GM19463 (cell line): ENCODE data around the gene RTN4RL1.
"Not testable (repeated sequence)": the region's sequence is repeated elsewhere in the genome, so short reads cannot be mapped to it uniquely, and the experiment has no call there.

Source experiments
- ATAC-seq: cut with Tn5 transposase; IDR thresholded peaks from one replicate; pipeline ENCODE4 v1.9.1; 2021; ENCODE audit warnings: mild to moderate bottlenecking, moderate library complexity; ENCODE audit not compliant: unreplicated experiment

RTN4RL1 gene

DNA sequence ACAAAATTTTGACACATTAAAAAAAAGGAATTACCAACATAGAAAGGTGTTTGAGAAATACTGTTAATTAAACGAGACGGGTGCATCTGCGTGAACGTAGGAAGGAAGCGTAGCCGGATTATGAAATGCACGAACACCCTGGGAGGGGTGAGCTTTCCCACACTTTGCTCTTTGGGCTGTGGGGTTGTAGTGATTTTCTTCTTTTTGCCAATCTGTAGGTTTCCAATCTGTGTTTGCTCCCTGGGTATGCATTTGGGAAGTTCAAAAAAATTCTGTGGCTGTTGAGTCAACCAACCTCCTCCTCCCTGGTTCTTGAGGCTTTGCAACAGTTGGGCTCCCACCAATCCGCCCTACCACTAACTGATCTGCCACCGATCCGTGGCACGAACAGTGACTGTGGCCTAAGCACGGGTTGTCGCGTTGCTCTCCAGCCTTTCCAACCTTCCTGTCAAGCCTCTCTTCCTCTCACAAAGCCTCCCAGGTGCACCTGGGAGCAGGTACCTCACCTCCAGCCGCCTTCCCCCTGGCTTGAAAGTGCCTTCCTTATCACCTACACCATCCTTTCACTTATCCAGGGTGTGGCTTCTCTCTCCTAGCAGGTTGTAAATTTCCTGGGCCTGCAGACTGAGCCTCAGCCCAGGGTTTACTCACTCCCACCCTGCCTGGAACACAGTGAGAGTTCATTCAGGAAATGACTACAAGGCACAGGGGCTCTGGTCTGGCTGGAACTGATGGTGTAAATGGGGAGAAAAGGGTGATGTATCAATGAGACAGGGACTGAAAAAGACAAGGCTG is 16.6 kb downstream of the RTN4RL1 start:
- no peak for ATAC-seq

DNA sequence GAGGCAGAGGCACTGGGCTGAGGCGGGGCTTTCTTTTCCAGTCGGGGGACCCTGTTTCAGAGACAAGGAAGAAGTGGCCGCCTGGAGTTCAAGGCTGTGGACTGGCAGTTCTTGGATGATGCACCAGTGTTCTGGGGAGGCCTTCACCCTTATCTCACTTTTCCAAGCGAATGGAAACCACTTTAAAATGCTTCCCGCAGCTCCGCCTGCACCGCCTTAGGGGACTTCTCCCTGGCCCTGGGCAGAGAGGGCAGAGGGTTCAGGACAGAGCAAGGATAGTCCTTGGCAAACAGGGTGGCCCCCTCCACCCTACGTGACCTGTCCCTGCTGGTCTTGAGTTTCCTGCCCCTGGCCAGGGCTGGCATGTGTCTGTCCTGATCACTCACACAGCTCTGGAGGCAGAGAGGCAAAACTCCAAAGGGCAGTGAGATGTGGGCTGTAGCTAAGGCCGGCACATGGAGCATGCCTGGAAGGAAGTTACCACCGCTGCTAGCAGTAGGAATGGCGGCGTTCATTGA is 20.6 kb downstream of the RTN4RL1 start:
- no peak for ATAC-seq

DNA sequence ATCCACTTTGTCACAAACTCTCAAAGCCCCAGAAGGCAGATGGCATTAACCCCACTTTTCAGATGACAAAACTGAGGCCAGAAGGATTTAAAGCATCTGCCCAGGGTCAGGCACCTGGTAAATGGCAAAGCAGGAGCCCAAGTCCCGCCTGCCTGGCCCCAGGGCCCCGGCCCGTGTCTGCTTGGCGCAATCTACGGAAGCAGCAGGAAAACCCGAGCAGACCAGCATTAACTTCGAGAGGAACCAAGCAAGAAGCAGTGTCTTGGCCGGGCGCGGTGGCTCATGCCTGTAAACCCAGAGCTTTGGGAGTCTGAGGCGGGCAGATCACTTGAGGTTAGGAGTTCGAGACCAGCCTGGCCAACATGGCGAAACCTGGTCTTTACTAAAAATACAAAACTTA is 21.6 kb downstream of the RTN4RL1 start:
- no peak for ATAC-seq

DNA sequence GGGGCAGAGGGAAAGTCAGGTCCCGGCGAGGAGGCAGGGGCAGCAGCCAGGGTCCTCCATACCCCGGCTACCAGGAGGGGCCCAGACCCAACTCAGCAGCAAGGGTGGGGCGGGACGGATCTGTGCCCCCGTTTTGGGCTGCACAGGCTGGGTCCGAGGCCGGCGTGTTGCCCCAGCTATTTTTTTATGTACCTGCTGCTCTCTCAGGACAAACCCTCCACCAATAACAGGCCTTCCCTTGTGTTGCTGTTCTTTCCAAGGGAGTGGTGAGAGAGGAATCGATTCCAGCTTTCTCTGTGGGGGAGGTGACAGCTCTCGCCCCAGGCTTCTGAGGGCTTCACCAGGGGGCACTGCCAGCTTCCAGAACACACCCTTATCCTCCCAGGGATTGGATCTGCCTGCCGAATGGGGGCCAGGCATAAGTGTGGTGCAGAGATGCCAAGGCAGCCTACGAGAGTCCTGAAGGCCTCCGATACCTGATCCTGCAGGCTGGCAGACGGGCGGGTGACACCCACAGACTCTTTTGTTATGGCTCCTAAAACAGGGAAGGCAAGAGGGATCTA is 22.3 kb downstream of the RTN4RL1 start:
- no peak for ATAC-seq

DNA sequence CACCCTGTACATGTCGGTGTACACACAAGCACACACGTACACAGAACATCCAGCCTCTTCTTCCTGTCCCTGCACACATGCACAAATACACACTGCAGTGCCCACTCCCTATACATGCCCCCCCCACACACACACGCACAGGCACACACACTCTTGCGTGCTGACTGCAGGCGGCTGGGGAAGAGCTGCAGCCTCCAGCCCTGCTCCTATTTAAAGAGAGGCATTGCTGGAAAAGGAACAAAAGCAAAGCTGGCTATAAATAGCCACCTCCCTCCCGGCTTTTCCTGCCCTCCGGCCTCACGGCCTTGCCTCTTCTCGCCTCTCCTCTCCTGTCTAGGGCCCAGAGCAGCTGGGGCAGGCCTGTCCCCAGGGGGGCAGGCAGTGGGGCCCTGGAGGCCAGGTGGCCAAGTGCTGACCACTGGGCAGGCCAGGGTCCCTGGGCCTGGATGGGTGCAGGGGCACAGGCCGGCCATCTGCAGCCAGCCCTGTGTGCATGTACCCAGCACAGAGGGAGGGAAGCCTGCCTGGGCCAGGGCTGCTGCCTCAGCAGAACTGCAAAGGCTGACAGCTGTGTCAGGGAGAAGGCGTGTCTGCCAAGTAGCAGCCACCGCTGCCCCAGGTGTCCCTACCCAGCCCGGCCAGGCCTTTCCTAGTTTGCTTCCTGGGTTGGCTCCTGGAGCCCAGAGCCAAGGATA is 25.4 kb downstream of the RTN4RL1 start:
- no peak for ATAC-seq

DNA sequence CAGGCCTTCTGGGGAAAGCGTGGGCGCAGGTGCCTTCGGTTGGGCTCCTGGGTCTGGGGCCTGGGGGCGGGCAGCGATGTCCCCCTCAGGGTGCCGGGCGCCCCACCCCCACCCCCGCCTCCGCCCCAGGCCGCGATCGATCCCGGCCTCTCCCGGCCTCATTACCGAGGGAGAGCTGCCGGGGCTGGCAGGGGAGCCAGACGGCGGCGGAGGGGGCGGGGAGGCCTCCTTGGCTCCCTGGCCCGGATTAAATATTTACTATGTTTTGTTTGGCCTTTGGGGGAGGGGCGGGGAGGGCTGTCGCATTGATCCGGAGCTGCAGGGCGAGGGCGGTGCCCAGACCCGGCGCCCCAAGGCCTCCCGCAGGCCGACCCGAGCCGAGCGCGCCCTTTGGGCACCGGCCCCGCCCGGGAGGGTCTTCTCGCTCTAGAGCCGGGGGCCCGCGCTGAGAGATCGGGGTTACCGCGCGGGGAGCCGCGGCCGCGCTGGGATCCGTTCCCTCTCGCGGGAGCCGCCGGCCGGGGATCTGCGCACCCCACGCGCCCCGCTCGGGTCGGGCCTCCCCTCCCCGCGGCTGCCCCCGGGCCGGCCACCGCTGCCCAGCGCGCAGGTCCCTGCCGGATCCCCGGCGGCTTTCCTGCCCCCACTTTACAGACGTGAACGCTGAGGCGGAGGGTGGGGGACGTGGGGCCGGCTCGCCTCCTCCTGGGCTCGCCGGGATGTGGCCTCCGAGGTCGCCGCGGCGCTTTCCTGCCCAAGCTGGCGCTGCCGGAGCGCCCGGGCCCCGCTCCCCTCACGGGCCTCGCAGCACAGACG is 27.0 kb downstream of the RTN4RL1 start:
- no peak for ATAC-seq

DNA sequence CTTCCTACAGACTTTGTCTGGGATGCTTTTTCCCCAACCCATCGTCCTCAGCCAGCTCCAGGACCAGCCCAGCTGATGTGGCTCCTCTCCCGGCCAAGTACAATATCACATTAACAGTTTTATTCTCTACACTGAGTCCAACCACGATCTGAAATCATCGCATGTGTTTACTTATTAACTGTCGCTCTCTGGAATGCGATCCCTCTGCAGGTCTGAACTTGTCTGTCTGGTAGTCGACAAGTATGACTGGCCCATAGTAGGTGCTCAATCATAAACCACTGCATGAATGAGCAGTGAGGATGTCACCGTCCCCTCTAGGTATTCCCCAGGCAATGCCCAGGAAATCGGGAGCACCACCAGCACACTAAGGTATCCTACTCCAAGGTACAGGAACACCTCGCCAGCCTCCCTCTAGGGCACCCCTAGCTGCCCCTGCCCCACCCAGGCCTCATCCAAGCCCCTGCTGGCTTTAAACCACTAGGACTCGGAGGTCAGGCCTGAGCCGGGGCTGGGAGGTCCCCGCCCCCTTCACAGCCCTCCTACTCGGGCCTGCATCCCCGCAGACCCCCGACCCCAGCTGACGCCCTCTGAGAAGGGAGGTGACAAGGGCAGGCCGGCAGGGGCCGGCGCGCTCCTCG is 27.7 kb downstream of the RTN4RL1 start:
- no peak for ATAC-seq

DNA sequence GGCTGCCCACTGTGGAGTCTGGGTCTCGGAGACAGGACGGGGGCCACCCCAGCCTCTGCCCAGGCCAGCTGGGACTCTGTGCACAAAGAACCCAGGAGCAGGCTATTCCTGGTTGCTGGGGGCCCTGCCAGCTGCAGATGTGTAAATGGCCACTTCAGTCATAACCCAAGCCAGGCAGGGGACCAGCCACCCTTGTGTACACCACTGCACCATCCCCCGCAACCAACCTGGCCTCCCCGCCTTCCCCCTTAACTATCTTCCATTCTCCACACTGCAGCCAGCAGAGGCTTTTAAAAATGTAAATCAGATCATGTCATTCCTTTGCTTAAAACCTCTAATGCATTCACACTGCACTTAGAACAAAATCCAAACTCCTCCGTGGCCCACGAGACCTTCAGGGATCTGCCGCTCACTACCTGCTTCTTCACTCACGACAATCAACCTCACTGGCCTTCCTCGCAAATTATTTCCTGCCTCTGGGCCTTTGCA is 28.3 kb downstream of the RTN4RL1 start:
- ATAC-seq, result no peak

DNA sequence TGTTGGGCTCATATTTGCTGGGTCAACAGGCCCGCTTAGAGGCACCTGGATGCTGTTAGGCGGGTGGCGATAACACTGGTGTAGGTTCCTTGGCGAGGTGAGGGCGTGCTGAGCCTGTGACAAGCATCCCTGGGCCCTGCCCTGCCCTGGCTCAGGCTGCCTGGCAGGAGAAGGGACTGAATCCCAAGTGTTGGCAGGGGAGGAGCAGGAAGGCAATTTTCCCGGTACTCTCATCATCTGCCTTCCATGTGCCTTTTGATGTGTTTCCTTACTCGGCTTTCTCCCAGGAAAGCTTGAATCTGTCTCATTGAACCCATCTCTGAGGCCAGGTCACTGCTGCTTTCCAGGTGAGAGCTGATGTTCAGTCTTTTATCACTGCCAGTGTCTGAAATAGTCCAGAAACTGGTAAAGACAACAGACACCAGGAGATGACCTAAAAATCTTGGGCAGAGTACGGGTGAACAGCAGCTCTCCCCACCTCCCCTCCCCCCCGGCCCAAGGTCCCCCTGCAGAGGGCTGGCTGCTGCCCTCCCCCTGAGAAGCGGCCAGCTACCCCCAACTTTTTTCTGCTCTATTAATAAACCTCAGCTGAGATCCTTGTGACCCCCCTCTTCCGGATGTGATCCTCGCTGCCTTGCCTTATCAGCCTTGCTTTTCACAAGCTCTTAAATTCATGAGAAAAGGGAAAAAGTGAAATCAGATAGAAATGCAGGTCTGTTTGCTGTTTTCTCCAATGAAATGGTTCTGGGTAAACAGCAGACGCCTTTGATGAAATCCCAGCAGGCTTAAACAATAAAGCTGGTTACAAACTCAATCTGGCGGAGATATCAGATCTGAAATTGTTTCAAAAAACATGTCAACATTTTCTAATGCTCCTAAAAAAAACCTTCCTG is 29.0 kb downstream of the RTN4RL1 start:
- no peak for ATAC-seq

DNA sequence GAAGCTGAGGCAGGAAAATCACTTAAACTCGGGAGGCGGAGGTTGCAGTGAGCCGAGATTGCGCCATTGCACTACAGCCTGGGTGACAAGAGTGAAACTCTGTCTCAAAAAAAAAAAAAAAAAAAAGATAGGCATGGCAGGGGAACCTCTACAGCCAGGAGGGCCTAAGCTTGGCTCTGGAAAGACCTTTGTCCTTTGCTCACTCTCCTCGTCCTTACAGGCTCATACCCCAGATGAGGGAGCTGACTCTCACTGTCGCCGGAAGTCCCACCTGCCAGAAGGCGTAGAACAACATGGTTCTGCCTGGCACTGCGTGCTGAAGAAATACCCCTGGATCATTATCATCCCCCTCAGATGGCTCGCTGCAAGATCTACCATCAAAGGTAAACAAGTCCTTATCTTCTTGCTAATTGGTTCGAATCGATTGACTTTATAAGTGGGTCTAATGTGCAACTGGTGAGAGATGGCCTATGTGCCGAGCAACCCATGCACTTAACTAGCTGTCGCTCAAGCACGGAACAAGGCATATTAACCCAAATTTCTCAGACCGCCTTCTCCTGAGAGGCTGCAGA is 29.7 kb downstream of the RTN4RL1 start:
- no peak for ATAC-seq

DNA sequence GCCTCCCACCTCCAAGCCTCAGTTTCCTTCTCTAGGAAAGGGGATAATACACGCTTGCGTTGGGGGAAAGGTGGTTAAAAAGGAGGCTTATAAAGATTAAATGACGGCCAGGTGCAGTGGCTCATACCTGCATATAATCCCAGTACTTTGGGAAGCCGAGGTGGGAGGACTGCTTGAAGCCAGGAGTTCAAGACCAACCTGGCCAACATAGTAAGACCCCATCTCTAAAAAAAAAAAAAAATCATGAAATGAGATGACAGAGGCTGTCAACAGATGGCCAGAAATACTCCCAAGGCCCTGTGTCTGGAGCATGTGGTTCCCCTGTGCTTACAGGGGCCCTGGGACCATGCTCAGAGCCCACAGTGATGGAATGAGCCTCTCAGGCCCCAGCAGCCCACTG is 30.4 kb downstream of the RTN4RL1 start:
- no peak for ATAC-seq

DNA sequence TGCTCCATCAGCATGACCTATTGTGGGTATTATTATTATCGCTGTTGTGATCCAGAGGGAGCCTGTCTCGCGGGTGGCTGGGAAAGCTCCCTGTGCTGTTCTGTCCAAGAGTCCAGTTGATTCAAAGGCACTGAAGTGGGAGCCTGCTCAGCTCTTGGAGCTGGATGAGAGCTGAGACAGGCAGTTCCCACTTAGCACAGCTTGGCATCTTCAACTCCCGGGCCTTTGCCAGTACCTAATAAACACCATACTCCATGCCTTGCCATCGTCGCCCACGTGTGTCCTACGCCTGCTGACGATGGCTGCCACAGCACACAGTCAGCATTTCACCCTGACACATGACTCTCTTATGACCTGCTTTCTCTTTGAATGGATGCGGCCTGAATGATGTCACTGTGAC is 32.6 kb downstream of the RTN4RL1 start:
- no peak for ATAC-seq

DNA sequence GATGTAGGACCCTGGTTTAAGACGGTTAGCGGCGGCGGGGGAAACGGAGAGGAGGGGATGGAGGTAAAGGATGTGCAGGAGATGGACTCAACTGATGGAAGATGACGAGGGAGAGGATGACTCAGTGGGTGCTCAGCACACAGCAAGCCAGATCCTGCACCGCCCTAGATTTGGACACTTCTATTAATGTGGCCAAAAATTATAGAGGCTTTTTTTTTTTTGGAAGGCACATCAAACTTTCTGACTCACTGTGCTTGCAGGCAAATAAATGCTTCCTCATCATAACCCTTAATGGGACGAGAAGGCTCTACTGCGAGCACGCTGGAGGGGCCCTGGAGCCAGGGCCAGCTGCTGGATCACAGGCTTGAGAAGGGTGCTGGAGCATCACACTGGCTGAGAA is 36.0 kb downstream of the RTN4RL1 start:
- no peak for ATAC-seq

DNA sequence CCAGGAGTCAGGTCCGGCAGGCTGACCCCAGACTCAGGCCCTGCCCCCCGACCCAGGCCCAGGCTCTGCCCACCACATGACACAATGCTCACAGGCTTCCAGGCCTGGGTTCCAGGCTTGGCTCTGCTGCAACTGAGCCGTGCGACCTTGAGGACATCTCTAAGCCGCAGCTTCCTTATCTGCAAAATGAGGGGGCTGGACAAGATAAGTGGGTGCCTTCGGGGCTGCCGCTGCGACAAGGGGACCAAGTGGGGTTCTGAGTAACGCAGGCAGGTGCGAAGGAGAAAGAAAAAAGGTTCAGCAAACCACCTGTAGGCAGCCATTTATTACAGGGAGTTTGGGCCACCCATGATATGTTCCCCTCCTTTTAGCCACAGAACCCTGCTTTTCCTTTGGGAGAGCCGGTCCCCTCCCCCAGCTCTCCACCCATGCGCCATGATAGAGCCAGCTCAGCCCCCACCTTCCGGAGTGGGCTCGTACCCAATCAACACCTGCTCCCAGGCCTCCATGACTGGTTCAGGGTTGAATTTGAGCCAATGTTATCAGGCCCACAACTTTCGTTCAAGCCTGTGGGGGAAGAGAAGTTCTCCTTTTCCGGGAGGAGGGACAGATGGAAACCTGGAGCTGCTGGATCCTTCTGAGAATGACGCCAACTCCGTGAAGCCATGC is 38.2 kb downstream of the RTN4RL1 start:
- no peak for ATAC-seq

DNA sequence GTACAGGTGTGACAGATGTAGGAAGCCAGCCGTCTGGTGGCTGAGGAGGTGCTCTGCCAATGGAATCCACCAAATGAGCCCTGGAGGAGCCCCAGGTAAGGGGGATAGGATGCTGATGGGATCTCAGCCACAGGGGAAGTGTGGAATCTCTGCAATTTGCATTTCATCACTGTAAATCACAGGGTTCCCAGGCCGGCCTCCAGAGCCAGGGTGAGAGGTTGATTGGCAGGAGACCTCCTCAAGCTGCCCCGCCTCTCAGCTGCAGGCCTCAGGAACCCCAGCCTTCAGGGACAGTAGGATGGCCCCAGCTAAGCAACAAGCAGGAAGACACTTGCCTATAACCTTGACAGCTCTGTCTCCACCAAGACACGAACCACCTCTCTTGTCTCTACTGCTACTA is 39.4 kb downstream of the RTN4RL1 start:
- no peak for ATAC-seq

DNA sequence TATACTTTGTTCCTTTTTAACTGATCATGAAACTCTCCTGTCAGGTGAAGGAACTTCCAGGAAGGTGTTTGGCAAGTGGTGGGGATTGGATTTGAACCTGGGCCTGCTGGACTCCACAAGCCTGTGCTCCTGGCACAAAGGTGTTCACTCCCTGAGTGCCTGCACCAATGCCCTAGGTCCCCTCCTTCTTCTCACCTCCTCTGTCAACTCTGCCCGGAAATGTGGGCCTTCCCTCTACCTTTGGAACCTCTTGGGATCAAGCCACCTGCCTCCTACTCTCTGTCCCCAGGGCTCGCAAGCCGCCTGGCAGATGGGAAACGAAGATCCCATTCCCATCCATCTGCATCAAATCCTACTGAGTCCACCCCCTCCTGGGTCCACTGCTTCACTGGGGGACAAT is 40.0 kb downstream of the RTN4RL1 start:
- no peak for ATAC-seq

DNA sequence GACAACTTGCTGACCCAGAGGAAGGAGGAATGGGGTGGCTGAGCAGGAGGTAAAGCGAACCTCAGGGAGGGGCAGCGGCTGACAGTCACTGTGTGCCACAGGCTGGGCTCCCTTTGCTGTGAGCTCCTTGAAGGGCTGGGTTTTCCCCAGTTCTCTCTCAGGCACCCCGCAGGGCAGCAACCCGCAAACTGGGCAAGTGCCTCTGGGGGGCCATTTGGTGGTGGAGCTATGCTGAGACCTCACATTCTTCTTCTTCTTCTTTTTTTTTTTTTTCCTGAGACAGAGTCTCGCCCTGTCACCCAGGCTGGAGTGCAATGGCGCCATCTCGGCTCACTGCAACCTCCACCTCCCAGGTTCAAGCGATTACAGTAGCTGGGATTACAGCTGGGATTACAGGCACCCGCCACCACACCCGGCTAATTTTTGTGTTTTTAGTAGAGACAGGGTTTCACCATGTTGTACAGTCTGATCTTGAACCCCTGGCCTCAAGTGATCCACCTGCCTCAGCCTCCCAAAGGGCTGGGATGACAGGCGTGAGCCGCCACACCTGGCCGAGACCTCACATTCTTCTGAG is 42.3 kb downstream of the RTN4RL1 start:
- ATAC-seq, result not testable (repeated sequence)

DNA sequence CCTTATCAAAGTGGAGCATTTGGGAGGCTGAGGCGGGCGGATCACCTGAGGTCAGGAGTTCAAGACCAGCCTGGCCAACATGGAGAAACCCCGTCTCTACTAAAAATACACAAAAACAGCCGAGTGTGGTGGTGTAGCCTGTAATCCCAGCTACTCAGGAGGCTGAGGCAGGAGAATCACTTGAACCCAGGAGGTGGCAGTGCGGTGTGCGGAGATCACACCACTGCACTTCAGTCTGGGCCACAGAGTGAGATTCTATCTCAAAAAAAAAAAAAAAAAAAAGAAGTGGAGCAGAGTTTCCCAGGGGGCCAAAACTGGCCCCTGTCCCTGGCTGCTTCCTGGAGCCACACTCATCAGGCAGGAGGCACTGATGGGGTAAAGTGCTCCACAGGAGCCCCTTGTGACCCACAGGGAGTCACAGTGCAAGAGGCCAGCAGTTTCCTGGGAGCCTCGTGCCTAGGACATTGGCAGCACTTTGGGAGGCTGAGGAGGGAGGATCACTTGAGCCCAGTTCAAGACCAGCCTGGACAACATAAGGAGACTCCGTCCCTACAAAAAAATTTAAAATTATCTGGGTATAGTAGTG is 44.4 kb downstream of the RTN4RL1 start:
- ATAC-seq, result no peak
